Measurements from ENCODE around the gene RNU6-7.

- TF ChIP-seq POLR2A (IDR thresholded peaks at IDR 0.05) = no peak
- TF ChIP-seq CTCF (IDR thresholded peaks at IDR 0.05) = no peak
- no peak for TF ChIP-seq POLR2AphosphoS5 (IDR thresholded peaks at IDR 0.05)
Observed at GRCh38 chr14:32202491-32202997, 699 bp downstream of the RNU6-7 start.

Measured in prostate gland (tissue), 2 donors.